Thoracic aorta (tissue), 2 donors: ENCODE results near the gene LCNL1. TPM values are rescaled to one million over a fixed set of nuclear protein-coding genes. Genes with fewer than 3 reads are reported as not detected.

Source experiments
- ATAC-seq: fragments of 150-250 bp; one replicate; pipeline ENCODE4 v1.8.0; 2017; ENCODE audit warnings: low read depth; ENCODE audit not compliant: insufficient number of reproducible peaks, low FRiP score
- DNase-seq: peaks from one replicate; pipeline ENCODE4 v3.0.0-alpha.2; 2020; ENCODE audit warnings: low spot score
- H3K27ac ChIP-seq, 2 donors: fragments of 200-600 bp; sonication (generic); 1 replicate in 1 of 2; 2 replicates in 1 of 2; pipeline ENCODE4 v1.5.1; 2016; ENCODE audit warnings: mild to moderate bottlenecking in 2 of 2, moderate library complexity in 2 of 2
- H3K27me3 ChIP-seq: fragments of 200-600 bp; sonication (generic); replicated peaks from 2 replicates; pipeline ENCODE4 v1.6.0; 2016; ENCODE audit warnings: mild to moderate bottlenecking; ENCODE audit not compliant: insufficient read depth
- H3K36me3 ChIP-seq: fragments of 200-600 bp; sonication (generic); one replicate; pipeline ENCODE4 v1.5.1; 2016
- H3K4me1 ChIP-seq, 2 donors: fragments of 200-600 bp; sonication (generic); 1 replicate in 1 of 2; 2 replicates in 1 of 2; pipeline versions ENCODE4 v1.5.1 to v1.6.0; 2016; ENCODE audit warnings: low read depth in 2 of 2, mild to moderate bottlenecking in 1 of 2; ENCODE audit not compliant: control insufficient read depth in 1 of 2
- H3K4me3 ChIP-seq: fragments of 200-600 bp; sonication (generic); 2 replicates; pipeline ENCODE4 v1.5.1; 2016; ENCODE audit warnings: mild to moderate bottlenecking
- H3K9me3 ChIP-seq: fragments of 200-600 bp; sonication (generic); 2 replicates; pipeline ENCODE4 v1.5.1; 2016
- total RNA-seq, 2 donors: library from RNA; depleted of rRNA; stranded (reverse); fragments of >200 nt; gene quantifications; one replicate each; pipeline versions ENCODE4 v1.1.0 to v1.2.3, GENCODE V29; 2016
- TF ChIP-seq, protein P1 (sequence below): fragments of 200-600 bp; sonication (generic); IDR thresholded peaks from one replicate; pipeline ENCODE4 v1.5.1; 2019; ENCODE audit warnings: antibody characterized with exemption

Gene LCNL1
- total RNA-seq, 2 donors from 2014 or later = not detected

DNA sequence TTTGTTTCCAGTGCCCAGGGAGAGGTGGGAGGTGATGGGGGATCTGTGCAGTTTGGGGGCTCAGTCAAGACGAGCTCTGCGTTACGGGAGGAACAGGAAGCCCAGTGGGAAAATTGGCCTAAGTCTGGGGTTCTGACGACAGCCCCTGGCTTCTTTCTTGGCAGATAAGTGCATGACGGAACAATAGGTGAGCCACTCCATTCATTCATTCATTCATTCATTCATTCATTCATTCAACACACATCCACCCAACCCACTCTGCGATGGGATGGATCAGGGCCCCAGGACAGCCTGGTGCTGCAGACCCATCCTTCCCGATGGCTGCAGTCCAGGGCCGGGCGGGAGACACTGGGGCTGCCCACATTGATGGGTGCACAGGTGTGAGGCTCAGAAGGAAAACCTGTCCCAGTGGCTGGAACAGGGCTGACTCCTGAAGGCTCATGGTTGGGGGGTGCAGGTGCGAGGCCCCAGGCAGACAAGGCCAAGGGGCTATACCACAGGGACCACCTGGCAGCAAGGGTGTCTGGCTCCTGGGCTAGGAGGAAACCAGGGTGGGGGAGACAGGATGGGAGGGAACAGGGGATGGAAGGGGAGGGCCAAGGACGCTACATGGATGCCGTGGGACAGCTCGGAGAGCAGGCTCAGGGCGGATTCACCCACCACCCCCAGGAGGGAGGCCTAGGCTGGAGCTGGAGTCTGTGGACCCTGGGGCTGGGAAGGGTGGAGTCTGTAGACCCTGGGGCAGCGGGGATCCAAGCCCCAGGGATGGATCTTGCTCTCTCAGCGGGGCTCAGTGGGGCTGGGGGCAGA is 1.9 kb upstream of the LCNL1 start:
- H3K4me3 ChIP-seq = no peak overlapping the region
- H3K27me3 ChIP-seq = peaks cover 8% of the 10 kb centered on the region
- DNase-seq (no peak), ATAC-seq (no peak)
- H3K36me3 ChIP-seq = no peaks in the 10 kb centered on the region
- TF ChIP-seq, protein P1, sequence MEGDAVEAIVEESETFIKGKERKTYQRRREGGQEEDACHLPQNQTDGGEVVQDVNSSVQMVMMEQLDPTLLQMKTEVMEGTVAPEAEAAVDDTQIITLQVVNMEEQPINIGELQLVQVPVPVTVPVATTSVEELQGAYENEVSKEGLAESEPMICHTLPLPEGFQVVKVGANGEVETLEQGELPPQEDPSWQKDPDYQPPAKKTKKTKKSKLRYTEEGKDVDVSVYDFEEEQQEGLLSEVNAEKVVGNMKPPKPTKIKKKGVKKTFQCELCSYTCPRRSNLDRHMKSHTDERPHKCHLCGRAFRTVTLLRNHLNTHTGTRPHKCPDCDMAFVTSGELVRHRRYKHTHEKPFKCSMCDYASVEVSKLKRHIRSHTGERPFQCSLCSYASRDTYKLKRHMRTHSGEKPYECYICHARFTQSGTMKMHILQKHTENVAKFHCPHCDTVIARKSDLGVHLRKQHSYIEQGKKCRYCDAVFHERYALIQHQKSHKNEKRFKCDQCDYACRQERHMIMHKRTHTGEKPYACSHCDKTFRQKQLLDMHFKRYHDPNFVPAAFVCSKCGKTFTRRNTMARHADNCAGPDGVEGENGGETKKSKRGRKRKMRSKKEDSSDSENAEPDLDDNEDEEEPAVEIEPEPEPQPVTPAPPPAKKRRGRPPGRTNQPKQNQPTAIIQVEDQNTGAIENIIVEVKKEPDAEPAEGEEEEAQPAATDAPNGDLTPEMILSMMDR = no peak
- H3K27ac ChIP-seq = no peak overlapping the region
- peaks cover 0 to 17% of the 10 kb centered on the region in 2 donors for H3K4me1 ChIP-seq
- no peaks in the 10 kb centered on the region for H3K9me3 ChIP-seq

DNA sequence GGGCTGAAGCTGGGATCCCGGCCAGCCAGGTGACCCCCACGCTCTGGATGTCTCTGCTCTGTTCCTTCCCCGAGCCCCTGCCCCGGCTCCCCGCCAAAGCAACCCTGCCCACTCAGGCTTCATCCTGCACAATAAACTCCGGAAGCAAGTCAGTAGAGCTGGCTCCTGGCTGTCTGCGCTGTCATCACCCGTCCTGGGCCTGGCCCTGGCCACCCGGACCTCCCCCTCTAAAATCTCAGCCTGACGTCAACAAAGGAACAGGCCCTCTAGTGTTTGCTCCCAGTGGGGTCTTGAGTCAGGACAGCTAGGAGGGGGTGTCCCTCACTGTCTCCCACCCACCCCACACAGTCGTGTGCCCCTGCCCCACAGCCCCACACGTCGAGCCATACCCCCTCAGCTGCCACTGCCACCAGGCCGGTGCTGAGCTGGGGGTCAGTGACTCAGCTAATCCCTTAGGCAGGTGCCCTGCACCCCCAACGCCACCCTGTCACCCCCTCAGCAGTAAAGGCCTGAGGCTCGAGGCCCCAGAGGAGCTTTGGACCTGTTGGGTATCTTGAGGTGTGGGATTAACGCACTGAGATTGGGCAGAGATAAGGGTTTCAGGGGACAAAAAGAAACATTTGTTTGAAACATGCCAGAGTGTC is 1.1 kb upstream of the LCNL1 start:
- ATAC-seq (no peak), DNase-seq (no peak)
- Histone ChIP-seq H3K27me3 (peaks cover 8% of the 10 kb centered on the region), H3K4me3 (no peak overlapping the region), H3K9me3 (no peaks in the 10 kb centered on the region), H3K4me1 (peaks cover 0 to 17% of the 10 kb centered on the region in 2 donors), H3K27ac (no peak overlapping the region), H3K36me3 (no peaks in the 10 kb centered on the region)
- TF ChIP-seq, protein P1 = no peak

DNA sequence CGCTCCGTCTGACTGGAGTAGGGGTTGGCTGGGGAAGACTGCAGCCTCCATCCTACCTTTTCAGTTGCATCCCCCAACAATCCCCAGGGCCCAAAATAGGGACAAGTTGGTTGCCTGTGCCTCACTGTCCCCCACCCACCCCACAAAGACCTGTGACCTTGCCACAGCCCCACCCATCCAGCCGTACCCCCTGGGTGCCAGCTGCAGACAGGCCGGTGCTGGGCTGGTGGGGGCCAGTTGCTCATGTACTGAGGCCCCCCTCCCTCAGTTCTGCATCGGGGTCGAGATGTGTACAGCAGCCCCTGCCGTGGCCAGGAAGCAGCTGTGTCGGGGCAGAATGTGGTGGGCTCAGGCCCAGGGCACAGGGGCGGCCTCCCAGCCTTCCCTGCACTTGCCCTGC is 374 bp downstream of the LCNL1 start:
- Histone ChIP-seq H3K36me3 (no peaks in the 10 kb centered on the region), H3K4me3 (no peak overlapping the region), H3K27ac (no peak overlapping the region), H3K9me3 (no peaks in the 10 kb centered on the region), H3K27me3 (peaks cover 8% of the 10 kb centered on the region), H3K4me1 (peaks cover 0 to 8% of the 10 kb centered on the region in 2 donors)
- no peak for DNase-seq
- TF ChIP-seq, protein P1 = no peak
- ATAC-seq = no peak

DNA sequence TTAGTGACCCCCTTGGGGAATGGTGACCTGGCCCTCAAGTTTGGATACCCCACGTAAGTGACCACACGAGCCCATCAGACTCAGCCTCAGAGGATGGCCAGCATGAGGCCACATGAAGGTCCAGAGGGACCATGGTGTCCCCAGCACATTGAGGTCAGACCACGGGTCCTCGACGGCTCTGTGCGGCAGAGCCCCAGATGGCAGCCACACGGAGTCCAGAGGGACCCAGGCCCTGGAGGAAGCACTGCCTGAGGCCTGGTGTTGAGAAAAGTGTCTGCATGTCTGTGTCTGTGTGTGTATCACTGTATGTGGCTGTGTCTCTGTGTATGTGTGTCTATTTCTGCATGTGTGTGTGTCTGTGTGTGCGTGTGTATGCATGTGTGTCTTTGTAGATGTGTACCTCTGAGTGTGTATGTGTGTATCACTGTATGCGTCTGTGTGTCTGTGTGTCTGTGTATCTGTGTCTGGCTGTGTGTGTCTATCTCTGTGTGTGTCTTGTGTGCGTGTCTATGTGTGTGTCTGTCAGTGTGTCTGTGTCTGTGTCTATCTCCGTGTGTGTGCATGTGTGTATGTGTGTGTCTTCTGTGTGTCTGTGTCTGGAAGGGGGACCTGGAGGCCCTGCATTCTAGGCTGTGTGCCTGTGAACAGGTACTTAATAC is 992 bp downstream of the LCNL1 start:
- TF ChIP-seq, protein P1 = no peak
- no peak for DNase-seq
- Histone ChIP-seq H3K27me3 (peaks cover 8% of the 10 kb centered on the region), H3K9me3 (no peaks in the 10 kb centered on the region), H3K36me3 (no peaks in the 10 kb centered on the region), H3K4me1 (peaks cover 0 to 7% of the 10 kb centered on the region in 2 donors), H3K27ac (no peak overlapping the region), H3K4me3 (no peak overlapping the region)
- ATAC-seq = no peak

DNA sequence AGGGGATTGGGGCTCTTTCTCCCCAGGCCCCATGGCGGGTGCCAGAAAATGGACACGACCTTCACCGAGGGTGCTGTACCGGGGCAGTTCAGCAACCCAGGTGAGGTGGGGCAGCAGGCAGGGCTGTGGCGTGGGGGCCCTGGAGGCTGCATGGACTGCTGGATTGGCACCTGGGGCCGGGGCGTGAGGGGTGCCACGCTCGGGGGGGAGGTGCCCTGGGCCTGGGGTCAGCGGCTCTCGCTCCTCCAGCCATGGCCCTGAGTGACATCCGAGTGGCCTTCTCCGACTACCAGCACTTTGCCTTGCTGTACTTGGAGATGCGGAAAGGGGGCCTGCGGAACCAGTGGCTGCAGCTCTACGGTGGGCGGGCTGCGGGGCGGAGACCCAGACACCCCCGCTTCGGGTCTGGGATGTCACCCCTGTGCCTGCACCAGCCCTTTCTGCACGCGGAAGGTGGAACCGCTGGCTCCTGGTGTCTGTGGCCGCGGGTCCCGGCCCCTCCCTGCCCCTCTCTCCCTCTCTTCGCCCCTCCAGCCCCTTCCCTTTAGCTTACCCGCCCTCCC is 1.8 kb downstream of the LCNL1 start:
- DNase-seq = no peak
- no peak overlapping the region for H3K27ac ChIP-seq
- no peak overlapping the region for H3K4me3 ChIP-seq
- peaks cover 0 to 7% of the 10 kb centered on the region in 2 donors for H3K4me1 ChIP-seq
- no peaks in the 10 kb centered on the region for H3K36me3 ChIP-seq
- no peaks in the 10 kb centered on the region for H3K9me3 ChIP-seq
- TF ChIP-seq, protein P1 = no peak
- no peak for ATAC-seq
- H3K27me3 ChIP-seq = peaks cover 8% of the 10 kb centered on the region
